ENCODE measurements around the gene EMC10.
"Not testable (repeated sequence)": the region's sequence is repeated elsewhere in the genome, so short reads cannot be mapped to it uniquely, and the experiment has no call there.

Gene EMC10

DNA sequence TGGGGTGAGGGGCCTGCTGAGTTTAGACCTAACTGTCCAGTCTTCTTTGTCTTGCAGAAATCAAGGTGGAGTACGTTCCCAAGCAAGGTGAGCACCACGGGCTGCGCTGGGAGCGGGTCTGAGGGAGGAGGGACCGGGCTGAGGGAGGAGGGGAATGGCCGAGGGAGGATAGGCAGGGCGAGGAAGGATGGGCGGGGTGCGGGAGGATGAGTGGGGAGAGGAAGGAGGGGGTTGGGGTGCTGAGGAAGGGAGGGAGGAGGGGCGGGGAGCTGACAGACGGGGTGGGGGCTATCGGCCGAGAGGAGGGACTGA, 25.1 kb upstream of the EMC10 start:
- DNase-seq, result no peak

DNA sequence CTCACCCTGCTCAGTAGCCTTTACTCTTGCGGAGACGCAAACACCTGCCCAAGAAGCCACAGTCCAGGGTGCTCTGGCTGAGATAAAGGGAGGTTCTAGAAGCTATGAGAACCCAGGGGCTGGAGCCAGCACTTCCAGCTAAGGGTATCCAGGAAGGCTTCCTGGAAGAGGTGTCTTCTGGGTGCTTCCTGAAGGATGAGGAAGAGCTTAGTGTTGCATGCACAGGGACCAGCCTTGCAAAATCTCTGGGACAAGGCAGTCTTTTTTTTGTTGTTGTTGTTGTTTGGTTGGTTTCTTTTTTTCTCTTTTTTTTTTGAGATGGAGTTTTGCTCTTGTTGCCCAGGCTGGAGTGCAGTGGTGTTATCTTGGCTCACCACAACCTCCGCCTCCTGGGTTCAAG, 23.1 kb upstream of the EMC10 start:
- DNase-seq, result no peak

DNA sequence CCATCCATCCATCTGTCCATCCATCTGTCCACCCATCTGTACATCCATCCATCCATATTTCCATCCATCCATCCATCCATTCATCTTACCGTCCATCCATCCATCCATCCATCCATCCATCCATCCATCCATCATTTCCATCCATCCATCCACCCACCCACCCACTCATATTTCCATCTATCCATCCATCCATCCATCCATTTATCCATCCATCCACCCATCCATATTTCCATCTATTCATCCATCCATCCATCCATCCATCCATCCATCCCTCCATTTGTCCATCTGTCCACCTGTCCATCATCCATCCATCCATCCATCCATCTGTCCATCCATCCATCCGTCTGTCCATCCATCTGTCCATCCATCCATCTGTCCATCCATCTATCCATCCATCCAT, 20.3 kb upstream of the EMC10 start:
- DNase-seq, result no peak

DNA sequence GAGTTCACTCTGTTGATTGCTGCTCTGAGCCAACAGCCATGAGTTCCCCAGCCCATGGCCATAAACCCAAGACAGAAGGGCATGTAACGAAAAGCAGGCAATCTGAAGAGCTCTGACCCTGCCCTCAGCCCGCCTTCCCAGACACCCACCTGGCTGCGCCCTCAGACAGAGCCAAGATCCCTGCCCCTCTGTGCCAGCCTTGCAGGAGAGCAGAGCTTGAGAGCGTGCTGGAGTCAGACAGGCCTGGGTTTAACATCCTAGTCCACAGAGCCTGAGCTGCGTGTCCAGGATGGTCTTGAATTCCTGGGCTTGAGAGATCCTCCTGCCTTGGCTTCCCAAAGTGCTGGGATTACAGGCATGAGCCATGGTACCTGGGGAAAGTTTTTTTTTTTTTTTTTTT, 19.0 kb upstream of the EMC10 start:
- DNase-seq, result no peak

DNA sequence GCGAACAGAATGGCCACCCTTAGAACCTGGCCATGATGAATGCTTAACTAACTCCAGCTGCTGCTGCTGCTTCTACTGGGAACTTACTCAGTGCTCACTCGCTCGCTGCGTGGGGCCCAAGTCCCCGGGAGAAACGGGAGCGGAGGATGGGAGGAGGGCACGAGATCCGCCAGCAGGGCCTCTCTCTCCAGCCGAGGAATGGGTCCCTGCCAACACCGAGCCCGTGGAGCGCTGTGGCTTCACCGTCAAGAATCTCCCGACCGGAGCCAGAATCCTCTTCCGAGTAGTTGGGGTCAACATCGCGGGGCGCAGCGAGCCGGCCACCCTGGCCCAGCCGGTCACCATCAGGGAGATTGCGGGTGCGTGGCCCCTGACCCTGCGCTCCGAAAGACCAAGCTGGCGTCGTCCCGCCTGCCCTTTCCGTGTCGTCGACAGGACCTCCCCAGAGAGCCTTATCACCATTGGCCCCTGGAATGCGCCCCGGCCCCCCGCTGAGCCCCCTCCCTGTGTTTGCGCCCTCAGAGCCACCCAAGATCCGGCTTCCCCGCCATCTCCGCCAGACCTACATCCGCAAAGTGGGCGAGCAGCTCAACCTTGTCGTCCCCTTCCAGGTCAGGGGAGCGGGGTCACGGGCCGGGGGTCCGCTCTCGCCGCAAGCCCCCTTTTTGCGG, 17.8 kb upstream of the EMC10 start:
- DNase-seq, result peak; percentile 35

DNA sequence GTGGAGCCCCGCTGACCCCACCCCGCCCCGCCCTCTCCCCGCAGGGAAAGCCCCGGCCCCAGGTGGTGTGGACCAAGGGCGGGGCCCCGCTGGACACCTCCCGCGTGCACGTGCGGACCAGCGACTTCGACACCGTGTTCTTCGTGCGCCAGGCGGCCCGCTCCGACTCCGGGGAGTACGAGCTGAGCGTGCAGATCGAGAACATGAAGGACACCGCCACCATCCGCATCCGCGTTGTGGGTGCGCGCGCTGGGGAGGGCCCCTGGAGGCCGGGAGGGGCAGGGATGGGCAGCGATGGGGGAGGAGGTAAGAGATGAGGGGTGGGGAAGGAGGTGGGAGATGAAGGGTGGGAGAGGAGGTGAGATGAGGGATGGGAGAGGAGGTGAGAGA, 17.2 kb upstream of the EMC10 start:
- no peak for DNase-seq

DNA sequence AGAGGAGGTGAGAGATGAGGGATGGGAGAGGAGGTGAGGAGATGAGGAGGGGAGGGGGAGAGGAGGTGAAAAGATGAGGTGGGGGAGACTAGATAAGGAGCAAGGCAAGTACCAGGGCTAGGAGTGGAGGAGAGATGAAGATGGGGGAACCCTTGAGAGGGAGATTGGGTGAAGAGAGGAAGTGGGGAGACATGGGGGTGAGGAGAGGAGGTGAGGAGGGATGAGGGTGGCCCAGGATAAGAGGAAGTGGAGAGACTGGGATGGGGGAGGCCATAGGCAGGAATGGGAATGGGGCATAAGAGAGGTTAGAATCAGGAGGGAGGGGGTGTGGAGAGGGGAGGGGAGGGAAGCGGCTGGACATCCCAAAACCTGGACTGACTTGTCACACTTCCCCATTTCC, 16.7 kb upstream of the EMC10 start:
- no peak for DNase-seq

DNA sequence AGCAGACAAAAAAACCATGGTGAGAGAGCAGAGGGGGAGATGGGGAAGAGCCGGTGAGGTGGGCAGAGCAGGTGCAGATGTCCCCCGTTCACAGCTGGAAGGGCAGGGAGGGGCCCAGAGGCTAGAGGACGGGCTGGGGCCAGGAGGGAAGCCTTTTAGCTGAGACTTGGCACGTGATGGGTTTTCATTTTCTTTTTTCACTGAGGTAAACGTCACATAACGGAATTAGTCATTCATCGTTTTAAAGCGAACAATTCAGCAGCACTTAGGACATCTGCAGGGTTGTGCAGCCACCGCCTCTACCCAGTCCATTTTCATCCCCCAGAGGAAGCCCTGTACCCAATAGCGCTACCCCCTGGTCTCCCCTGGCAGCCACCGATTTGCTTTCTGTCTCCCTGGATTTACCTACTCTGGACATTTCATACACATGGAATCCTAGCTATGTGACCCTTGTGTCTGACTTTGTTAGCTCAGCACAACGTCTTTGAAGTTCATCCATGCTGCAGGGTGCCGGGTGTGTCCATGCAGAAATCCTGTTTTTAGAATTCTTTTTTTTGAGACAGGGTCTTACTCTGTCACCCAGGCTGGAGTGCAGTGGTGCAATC, 16.0 kb upstream of the EMC10 start:
- peak; percentile 5 for DNase-seq

DNA sequence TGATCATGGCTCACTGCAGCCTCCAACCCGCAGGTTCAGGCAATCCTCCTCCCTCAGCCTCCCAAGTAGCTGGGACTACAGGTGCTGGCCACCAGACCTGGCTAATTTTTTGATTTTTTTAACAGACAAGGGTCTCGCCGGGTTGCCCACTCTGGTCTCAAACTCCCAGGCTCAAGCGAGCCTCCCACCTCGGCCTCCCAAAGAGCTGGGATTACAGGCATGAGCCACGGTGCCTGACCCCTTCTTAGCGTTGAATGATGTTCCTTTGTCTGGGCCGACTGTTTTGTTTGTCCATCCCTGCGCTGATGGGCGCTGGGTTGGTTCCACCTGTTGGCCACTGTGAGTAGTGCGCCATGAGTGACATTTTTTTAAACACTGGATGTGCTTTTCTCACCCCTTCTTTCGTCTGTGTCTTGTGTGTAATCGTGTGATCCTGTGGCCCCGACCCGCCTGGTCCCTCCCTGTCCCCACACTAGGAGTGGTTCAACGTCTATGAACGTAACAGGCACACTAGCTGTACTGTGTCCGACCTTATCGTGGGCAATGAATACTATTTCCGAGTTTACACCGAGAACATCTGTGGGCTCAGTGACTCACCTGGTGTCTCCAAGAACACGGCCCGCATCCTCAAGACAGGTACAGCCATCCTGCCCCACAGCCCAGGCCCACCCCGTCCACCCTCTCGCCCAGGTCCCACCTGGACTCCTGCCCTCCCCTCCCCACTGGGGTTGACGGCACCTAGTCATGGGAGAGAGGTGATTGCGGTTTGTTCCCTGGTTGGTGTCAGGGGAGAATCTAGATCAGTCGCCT, 15.0 kb upstream of the EMC10 start:
- peak; percentile 57 for DNase-seq

DNA sequence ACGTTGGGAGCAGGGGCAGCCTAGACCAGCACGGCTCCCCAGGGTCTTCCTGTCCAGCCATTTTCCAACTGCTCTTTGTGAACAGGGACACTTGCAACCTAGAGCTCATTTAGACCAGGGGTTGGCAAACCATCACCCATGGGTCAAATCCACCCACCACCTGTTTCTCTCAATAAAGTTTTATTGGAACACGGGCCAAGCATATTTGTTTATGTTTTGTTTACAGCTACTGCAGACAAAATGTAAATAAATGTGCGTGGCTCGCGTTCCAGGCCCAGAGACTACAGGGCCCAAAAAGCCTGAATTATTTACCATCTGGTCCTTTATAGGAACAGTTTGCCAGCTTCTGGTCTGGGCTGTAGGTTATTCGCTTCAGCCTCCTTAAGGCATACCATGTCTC, 13.3 kb upstream of the EMC10 start:
- no peak for DNase-seq

DNA sequence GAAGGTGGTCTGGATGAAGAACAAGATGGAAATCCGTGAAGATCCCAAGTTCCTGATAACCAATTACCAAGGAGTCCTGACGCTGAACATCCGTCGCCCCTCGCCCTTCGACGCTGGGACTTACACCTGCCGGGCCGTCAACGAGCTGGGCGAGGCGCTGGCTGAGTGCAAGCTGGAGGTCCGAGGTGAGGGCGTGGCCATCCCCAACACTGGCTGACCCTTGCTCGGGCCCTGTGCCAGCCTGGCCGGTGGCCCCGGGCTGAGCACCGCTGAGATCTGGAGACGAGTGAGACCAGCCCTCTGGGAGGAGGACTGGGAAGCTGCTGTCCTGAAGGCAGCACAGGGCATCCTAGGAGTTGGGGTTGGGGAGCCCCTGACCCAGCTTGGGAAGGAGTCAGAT, 12.0 kb upstream of the EMC10 start:
- no peak for DNase-seq

DNA sequence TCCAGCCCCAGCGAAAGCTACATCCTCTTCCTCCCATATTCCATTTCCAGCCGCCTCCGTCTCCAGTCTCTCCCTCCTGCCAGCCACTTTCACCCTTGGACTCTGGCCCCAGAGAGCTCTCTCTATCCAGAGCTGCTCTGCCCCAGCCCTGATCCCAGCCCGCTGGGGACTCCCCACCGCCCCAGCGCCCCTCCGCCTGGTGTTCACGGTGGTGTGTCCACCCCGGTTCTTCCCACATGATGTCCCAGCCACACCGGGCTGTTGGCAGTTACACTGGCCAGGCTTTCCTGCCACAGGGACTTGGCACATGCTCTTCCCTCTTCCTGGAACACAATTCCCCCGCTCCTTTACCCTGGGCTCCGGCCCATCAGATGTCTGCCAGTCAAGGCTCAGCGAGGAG, 11.3 kb upstream of the EMC10 start:
- no peak for DNase-seq

DNA sequence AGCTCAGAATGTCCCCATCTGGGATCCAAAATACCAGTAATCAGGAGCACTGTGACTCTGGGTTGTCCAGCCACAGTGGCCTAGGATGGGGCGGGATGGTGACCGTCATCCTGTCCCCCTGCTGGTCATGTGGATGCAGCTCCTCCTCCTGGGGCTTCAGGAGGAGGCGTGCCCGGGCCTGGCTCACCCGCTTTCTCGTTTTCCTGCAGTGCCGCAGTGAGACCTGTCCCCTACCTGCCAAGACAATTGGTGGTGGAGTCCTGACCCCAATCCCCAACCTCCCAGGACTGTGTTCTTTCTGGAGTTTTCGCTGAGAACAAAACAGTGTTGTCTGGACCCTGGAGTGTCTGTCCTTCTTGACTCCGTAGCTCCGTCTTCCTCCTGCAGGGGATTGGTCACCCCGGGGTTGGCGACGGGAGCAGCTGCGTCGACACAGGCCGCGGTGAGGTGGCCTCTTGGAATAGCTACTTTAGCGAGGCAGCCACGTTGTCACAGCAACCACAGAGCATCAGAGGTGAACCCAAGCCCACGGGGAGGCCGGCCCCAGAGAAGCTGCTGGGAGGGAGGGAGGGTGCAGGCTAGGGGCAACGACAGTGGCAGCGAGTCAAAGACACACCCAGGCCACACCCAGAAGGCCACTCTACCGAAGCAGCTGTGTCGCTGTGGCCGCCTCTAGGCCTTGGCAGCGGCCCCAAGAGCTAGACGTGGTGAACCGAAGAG, 10.2 kb upstream of the EMC10 start:
- peak; percentile 9 for DNase-seq

DNA sequence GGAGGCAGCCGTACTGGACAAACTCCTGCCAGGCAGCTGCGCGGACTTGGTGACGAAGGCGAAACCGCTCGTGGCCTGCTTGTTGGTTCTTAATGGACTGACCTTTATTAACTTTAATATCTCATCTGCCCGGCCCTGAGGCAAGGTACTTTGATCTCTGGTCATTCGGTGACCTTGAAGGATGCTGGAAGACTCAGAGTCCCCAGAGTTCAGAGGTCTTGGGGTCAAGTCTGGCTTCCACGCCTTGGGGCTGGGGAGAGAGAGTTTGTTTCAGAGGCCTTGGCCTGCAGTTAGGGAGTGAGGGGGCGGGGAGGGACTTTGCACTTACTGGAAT, 9.6 kb upstream of the EMC10 start:
- no peak for DNase-seq

DNA sequence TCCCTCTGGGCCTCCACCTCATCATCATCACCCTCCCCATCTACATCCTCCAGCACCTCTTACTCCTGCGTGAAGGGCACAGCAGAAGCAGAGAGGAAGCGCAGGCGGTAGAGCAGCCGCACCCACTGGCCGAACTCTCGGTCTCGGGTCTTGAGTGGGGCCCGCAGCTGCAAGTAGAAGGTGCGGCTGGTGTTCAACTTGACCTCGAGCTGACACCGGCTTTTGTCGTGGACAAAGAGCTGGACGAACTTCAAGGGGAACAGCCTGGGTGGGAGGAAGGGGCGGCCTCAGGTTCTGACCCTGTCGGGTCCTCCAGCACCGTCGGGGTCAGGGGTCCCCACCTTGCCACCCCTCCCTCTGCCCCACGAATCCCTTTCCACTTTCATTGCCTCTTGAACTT, 8.7 kb upstream of the EMC10 start:
- no peak for DNase-seq

DNA sequence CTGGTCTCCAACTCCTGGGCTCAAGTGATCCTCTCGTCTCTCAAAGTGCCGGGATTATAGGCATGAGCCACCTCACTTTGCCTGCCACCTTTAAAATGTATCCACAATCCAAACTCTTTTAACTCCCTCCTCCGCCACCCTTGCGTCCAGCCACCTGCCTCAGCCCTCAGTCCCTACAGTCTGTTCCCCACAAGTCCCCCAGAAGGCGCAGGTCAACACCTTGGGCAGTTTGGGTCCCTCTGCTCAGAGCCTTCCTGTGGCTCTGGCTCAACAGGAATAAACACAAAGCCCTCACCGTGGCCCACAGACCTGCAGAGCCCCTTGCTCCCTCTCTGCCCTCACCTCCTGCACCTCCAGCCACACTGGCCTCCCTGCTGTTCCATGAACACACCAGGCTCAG, 7.5 kb upstream of the EMC10 start:
- no peak for DNase-seq

DNA sequence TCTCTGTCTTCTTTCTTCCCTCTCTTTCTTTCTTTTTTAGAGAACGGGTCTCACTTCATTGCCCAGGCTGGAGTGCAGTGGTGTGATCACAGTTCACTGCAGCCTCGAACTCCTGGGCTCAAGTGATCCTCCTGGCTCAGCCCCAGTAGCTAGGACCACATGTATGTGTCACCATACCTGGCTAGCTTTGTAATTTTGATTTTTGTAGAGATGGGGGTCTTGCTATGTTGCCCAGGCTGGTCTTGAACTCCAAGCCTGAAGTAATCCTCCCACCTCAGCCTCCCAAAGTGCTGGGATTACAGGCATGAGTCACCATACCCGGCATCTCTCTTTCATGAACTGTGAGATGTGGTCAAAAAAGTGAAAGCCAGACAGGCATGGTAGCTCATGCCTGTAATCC, 3.0 kb upstream of the EMC10 start:
- DNase-seq, result not testable (repeated sequence)

DNA sequence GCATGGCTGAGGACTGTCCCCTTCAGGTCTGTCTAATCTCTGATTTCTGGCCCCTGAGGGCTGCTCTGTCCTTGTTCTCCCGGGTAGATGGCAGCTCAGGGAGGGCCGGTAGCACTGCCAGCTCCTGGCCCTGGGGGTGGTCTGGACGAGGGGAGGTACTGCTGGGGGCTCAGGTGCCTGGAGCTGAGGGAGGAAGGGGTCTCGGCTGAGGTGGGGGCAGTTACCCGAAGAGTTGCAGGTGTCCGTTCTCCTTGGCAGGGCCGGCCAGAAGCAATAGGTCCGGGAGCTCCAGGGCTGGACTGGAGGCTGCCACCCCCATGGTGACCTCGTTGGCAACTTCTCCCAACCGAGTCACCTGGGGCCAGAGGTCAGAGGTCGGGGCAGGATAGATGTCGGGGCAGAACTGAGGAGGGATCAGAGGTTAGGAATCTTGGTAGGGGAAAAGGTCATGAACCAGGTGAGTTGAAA, 1.2 kb upstream of the EMC10 start:
- no peak for DNase-seq

DNA sequence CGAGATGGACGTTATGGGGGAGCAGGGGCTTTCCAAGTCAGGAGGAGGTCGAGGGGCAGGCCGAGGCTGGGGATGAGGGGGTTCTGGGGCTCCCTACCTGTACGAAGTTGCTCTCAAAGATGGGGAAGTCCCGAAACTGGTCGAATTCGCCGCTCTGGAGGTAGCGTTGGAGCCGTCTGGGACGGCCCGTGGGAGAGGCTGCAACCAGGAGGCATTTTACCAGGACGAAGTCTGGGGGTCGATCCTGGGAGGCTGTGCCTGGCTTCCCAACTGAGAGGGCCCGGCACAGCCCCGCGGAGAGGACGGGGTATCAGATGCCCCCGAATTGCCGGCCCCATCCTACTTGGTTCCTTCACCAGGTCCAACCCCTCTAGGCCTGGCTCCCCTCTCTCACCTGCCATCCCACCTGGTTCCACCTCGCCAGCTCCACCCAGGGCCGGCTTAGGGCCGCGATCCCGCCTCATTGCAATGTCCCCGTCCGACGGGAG, 527 bp upstream of the EMC10 start:
- no peak for DNase-seq

DNA sequence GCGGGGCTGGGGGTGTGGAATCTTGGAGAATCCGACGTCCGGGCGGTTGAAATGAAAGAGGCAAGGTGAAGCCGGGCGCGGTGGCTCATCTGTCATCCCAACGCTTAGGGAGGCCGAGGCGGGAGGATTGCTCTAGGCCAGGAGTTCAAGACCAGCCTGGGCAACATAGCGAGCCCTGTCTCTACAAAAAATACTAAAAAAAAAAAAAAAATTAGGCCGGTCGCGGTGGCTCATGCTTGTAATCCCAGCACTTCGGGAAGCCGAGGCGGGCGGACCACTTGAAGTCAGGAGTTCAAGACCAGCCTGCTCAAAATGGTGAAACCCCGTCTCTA, 566 bp downstream of the EMC10 start:
- no peak for DNase-seq

DNA sequence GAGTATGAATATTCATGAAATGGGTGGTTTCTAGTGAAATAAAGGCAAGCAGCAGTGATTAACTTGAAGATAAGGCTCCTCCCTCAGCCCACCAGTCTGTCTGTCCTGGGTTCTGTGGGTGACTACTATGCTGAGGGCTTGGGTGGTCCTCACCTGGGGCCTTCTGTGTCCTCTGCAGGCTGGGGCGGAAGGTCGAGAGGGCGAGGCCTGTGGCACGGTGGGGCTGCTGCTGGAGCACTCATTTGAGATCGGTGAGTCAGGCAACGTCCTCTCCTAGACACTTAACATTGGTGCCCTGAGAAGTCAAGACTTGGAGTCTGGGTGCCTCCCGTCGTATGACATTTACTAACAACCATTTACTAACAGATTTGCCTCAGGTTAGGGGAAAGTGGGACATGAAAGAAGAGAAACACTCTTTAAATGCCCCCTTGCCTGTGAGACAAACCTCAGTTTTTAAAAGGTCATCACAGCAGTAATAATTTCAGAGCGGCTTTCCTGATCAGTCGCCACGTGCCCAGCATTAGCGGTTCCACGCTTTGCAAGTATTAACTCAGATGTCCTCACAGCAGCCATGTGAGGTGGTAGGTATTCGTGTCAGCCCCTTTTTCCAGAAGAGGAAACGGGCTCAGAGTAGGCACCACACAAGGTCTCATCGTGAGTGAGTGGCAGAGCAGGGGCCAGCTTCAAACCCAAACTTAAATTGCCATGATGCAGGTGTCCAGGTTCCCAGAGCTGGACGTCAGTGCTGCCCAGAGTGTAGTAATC, 1.6 kb downstream of the EMC10 start:
- no peak for DNase-seq

DNA sequence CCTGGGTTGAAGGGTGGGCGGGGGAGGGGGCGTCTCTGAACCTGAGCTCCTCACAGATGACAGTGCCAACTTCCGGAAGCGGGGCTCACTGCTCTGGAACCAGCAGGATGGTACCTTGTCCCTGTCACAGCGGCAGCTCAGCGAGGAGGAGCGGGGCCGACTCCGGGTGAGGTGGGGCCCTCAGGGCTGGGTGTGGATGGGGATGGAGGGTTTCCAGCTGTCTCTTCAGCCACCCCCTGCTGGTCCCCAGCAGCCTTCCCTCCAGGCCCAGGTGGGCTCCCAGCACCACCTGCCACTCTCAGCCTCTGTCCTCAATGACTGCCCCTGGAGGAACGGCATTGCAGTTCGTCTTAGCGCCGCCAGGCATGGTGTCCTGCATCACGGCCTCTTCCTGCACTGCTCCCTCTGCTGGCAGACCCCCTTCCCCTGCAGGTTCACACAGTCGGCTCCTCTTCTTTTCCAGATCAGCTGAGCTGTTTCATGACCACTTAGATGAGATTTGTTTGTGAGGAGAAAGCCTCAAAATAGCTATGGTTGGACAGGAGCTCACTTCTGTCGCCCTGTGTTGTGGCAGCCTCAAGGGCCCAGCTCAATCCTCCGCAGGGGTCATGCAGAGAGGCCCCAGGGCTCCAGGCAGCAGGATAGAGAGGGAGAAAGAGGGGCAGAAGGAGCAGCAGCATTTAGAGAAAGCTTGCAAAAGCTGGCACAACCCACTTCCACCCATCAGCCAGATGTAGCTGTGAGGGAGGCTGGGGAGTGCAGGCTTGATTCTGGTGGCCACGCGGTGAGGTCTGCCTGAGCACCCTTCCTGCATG, 2.8 kb downstream of the EMC10 start:
- peak; percentile 43 for DNase-seq

All from fibroblast of skin of scalp (primary cell).